Measurements from ENCODE around the gene HDAC5.
A peak's percentile ranks its signal among the peaks of the same experiment; 100 is the strongest.
"Not testable (repeated sequence)": the region's sequence is repeated elsewhere in the genome, so short reads cannot be mapped to it uniquely, and the experiment has no call there.

HDAC5 gene

GRCh38 chr17:44132275-44132821, 8.9 kb upstream of the HDAC5 start:
- DNase-seq = no peak

- DNase-seq = not testable (repeated sequence)
Measured at GRCh38 chr17:44131372-44131771, 7.9 kb upstream of the HDAC5 start.

DNA sequence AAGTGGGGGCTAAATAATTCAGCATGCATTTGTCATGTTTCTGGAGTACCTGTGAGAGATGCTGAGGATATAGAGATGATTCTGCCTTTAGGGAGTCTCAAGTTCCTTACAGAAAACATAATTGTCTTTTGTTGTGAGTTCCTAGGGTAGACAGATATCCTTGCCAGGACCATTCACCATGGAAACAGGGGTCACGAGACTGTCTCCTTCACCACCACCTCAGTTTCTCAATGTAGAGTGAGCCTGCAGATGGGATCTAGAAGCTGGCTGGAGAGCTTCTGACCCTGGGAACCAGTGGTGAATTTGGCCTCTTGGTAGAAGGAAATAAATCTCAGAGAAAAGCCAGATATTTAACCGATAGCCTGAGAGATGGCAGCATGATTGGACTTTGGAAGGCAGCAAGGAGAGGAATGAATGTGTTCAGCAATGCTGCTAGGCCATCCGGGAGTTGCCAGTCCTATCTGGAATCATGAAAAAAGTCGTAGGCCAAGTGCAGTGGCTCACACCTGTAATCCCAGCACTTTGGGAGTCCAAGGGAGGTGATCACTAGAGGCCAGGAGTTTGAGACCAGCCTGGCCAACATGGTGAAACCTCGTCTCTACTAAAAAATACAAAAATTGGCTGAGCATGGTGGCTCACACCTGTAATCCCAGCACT, 7.4 kb upstream of the HDAC5 start:
- DNase-seq = no peak

- no peak for DNase-seq
Measured at GRCh38 chr17:44128383-44128782, 4.9 kb upstream of the HDAC5 start.

DNA sequence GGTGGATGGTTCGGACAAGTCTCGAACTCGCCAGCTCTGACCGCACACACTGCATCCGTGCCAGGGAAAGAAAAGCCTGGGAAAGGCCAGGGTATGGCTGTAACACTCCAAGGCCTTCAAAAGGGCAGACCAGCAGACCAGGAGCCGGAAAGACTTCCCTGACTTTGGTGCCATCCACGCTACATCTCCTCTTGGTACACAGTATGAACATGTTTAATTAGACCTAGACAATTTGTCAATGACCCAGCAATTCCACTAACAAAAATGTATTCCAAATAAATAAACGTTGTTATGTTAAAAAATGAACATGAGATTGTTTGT, 637 bp upstream of the HDAC5 start:
- no peak for DNase-seq

- DNase-seq = no peak
Measured at GRCh38 chr17:44122816-44123355, 555 bp downstream of the HDAC5 start.

GRCh38 chr17:44121997-44122815, 1.2 kb downstream of the HDAC5 start:
- DNase-seq = no peak

DNA sequence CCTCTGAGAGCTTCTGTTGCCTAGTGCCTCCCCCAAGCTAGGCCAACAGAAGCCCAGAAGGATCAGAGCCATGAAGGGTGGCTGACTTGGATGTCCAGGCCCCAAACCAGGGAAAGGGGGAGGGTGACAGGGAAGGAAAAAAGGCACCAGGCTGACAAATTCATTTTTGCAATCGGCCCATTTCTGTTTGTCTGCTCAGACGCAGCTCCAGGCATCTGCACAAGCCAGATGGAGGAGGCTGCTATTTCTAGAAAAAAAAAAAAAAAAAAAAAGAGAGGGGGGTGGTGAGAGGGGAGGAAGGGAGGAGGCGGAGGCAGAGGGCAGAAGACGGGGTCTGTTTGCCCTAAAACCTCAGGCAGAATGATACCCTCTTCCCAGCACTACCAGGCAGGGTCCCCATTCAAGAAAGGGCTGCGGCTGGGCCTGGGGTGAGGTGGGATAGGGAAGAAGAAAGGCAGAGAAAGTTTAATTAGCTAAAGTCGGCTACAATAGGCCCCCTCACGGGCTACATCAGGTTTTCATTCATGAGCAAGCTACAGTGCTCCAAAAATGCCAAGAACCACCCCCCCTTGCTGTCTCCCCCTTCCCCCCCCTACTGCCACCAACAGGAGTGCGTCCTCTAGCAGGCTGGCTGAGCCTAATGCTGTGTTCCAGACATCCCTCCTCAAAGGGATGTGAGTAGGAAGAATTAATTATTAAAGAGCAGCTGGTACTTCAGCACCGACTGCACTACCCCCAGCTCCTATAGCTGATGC, 2.4 kb downstream of the HDAC5 start:
- peak; percentile 68 for DNase-seq

DNA sequence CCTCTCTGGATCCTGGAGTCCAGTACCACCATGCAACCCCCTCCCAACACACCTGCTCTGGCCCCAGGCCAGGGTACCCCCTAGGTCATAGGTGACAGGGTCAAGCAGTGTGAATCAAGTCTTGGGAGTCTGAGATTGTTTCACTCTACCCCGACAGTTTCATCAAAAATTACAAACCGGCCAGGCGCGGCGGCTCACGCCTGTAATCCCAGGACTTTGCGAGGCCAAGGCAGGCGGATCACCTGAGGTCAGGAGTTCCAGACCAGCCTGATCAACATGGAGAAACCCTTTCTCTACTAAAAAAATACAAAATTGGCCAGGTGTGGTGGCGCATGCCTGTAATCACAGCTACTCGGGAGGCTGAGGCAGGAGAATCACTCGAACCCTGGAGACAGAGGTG, 3.2 kb downstream of the HDAC5 start:
- DNase-seq = not testable (repeated sequence)

- DNase-seq = no peak
Measured at GRCh38 chr17:44119798-44120197, 3.6 kb downstream of the HDAC5 start.

DNA sequence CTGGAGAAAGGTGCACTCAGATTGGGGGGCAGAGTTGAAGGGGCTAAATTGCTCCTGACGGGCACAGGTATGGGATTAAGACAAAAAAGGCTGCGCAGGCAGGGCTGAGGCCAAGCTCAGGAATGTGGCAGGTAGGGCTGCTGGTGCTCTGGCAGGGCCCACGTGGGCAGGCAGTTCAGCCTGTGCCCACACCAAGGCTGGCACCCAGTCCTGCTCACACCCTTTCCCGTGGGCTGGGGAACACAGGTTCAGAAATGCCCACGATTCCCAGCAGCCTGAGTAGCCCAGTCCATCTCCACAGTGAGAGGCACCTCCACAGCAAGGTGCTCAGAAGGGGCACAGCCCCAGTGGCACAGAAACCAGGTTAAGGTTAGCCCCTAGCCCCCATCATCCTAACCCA, 4.4 kb downstream of the HDAC5 start:
- DNase-seq = no peak

DNA sequence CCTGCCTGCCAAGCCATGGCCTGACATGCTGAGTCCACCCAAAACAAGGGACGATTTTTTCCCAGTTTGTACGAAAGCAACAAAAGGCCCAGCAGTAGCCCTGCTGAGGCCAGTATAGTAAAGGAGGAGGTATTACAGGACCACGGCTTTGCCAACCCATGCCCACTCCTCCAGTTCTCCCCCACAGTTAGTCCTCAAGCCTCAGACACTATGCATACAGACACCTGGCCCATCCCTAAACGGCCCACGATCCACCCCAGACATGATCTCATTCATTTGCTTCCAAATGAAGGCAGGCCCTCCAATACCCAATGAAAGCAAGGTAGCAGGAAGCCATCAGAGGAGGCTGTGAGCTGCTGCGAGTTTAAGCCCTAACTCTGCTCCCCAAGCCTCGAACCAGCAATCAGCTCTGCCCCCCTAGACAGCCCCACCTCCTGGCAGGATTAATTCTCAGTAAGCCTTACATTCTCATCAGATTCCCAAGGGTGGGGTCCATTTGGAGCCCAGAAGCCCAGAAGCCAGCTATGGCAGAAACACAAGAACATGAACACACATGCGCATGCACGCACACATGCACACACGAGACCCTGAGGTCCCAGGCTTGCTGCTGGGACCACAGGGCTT, 4.9 kb downstream of the HDAC5 start:
- DNase-seq = no peak

DNA sequence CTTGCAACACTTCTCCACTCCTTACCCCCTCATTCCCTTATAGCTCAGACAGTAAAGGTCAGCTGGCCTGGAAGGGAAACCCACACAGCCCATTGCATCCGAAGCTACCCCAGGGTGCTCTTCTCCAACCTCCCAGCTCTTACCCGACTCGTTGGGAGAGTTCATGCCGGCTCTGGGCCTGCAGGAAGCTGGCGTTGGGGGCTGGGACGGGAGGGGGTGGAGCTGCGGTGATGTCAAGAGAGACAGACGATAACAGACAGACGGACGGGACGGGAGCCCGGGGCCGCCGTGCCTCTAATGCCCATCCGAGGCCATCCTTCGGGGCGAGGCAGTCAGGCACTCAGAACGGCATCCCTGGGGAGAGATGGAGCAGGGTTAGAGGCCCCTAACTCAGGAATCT, 6.1 kb downstream of the HDAC5 start:
- no peak for DNase-seq

DNA sequence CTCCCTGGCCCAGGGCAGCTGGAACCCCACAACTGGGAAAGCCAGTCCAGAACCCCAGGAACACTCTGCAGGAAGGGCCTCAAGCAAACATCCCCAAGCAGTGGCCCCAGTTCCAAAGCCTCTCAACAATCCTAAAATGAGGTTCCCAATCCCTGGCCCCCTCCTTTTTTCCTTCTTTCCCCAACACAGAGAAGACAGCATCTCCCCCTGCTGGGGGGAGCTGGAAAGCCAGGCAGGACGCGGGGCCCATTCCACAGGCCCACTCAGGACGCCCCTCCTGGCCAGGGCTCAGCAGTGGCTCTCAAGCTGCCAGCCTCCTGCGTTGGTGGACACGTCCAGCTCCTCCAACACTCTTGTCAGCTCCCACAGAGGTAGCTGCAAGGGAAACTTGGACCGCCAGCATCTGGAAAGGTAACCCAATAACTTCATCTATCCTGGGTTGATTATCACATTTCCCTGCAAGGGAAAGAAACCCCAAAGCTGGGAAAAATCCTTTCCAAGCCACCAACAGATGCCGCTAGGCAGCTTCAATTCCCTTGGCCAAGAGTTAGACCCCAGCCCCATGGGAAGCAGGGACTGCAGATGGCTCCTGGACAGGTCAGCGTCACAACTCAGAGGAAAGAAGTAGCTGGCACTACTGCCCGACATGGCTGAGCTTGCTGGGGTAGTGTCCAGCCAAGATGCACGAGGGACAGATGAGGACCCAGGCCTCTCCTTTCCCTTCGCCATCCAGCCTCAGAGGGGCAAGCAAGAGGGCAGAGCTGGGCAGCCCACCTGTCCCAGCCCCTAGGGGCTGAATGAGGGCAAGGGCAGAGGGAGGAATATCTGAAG, 7.6 kb downstream of the HDAC5 start:
- DNase-seq = no peak

DNA sequence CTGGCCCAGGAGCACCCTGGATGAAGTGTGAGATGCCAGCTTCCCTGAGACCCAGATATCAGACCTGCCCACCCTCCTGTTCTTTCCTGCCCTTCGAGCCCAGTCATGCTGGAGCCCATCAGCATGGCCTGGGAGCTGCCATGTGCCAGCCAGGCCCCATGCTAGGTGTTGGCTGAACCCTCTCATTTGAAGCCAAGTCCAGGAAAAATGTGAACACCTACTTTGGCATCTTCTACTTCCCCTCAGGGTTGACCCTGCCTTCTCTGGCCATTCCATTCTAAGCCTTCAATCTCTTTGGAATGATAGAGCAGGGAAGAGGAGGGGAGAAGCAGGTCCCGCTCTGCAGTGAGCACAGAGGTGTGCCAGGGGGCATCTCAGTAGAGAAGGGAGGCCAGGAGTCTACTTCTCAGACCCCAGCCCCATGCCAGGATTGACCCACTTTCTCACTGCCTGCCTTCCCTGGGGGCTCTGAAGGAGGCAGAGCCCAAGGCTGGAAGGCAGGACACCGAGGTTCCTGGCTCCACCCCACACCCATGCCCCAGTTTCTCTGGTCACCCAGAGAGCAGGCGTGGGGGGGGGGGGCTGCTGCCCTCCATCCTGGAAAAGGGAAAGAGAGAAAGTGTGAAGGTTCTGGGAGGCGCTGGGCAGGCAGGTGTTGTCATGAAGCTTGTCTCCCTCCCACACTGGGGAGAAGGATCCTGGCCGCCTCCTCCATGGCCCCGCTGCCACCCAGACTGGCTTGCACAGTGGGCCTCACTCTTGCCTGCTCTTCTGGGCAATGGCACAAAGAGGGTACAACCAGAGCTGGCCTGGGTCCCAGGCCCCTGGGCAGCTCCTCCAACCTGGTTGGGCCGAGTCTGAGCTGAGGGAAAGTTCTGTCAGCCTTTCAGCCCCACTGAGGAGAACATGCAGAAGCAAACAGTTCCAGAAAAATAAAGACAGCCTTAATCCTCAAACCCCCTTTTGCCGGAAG, 9.3 kb downstream of the HDAC5 start:
- DNase-seq = no peak

DNA sequence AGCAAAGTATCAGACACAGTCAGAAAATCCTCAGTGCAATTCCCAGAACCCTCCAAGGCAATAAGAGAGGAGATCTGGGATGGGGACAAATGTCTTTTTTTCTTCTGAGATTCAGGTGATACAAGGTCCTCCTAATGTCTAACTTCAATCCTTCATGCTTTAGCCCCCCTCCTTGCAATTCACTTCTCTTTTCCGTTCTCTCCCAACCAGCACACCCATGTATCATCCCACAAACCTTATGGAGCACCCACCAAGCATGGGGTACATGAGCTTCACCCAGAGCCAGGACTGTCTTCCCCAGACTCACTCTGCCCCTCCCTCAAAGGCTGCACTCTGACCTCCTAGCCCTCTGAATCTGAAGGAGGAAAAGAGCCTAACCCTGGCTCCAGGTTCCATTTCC, 10.1 kb downstream of the HDAC5 start:
- no peak for DNase-seq

GRCh38 chr17:44112284-44113280, 10.9 kb downstream of the HDAC5 start:
- no peak for DNase-seq

DNA sequence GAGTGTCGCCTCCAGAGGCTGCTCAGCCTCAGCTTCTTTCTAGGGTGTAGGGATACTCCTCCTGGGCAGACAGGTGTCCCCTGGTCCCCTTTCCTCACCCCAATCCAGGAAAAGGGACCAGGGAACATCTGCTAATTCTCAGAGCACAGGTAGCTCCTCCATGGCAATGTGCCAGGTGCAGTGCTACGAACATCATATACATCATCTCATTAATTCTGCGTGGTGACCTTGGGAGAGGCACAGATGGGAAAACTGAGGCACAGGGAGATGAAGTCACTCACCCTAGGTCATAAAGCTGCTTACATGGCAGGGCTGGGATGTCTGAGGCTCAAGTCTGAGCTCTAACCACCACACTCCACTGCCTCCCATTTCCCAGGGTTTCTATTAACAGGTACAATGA, 11.7 kb downstream of the HDAC5 start:
- DNase-seq = no peak
